GM19467 (cell line): Measurements from ENCODE around the gene GJB1.
"Not testable (repeated sequence)": the region's sequence is repeated elsewhere in the genome, so short reads cannot be mapped to it uniquely, and the experiment has no call there.

Experiments used
- ATAC-seq: cut with Tn5 transposase; IDR thresholded peaks from one replicate; pipeline ENCODE4 v1.9.1; 2021; ENCODE audit warnings: mild to moderate bottlenecking, moderate library complexity; ENCODE audit not compliant: unreplicated experiment

The GJB1 gene

DNA sequence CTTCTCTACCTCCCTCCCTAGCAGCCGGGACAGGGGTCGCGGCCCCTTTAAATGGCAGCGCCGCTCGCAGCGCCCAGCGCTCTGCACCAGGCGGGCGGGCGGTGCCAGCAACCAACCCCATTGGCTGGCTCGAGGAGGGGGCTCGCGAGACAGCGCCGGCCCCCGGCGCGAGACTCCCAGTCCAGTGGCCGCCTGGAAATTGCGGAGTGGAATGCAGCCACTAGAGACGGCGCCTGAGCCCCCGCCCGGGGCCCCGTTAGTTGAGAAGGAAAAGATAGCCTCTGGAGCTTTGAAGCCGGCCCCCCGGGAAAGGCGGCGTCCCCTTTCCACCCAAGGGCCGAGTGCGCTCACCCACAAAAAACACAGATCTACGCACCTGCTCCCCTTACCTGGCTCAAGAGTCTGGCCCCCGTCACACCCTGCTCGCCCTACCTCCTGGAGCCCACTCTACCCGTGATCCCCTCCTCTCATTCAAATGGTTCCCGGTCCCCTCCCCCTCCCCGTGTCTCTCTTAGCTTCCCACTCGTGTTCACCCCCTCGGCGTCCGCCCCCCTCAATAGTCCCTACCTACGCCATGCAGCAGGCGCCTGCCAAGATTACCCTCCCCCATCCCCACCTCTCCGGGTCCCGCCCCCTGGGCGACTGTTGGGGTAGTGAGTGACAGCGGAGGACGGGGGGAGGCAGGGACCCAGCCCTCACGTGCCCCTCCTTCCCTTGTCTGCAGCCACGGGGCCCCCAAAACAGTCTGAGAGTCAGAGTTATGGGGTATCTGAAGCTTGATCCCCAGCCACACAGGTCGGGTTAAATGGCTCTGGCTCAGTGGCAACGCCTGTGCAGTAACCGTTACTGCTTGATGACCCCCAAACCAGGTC is 31.3 kb downstream of the GJB1 start, which contains the start of gene ZMYM3:
Gene ZMYM3 (minus strand): TSS at position 49 of the 872 bp plus-strand sequence. CDS start 885 bp downstream, outside the sequence.
- ATAC-seq, result peak; percentile 66

DNA sequence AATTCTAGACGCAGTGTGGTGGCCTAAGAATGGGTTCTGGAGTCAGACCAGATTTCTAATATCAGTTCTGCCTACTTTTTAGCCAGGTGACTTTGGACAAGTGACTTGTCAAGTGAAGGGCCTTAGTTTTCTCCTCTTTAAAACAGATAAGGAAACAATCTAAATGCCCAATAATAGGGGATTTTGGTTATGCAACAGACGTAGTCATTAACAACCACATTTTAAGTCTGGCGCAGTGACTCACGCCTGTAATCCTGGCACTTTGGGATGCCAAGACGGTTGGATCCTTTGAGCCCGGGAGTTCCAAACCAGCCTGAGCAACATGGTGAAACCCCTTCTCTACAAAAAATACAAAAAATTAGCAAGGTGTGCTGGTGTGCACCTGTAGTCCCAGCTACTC is 33.0 kb downstream of the GJB1 start:
- ATAC-seq, result no peak

DNA sequence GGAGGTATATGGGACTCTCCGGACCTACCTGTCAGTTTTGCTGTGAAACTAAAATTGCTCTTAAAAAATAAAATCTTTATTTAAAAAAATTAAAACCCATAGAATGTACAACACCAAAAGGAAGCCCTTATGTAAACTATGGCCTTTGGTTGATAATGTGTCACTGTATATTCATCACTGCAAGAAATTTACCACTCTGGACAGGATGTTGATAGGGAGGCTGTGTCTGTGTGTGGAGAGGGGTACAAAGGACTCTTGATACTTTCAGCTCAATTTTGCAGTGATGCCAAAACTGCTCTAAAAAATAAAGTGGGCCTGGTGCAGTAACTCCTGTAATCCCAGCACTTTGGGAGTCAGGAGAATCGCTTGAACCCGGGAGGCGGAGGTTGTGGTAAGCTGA is 33.8 kb downstream of the GJB1 start:
- no peak for ATAC-seq

DNA sequence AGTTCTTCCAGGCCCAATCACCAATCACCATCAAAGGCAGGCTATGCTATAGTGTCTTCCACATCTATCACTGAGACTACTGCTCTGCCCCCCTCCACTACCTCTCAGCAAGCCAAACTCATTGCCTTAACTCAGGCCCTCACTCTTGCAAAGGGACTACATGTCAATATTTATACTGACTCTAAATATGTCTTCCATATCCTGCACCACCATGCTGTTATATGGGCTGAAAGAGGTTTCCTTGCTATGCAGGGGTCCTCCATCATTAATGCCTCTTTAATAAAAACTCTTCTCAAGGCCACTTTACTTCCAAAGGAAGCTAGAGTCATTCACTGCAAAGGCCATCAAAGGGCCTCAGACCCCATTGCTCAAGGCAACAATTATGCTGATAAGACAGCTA is 45.6 kb downstream of the GJB1 start:
- ATAC-seq, result not testable (repeated sequence)

DNA sequence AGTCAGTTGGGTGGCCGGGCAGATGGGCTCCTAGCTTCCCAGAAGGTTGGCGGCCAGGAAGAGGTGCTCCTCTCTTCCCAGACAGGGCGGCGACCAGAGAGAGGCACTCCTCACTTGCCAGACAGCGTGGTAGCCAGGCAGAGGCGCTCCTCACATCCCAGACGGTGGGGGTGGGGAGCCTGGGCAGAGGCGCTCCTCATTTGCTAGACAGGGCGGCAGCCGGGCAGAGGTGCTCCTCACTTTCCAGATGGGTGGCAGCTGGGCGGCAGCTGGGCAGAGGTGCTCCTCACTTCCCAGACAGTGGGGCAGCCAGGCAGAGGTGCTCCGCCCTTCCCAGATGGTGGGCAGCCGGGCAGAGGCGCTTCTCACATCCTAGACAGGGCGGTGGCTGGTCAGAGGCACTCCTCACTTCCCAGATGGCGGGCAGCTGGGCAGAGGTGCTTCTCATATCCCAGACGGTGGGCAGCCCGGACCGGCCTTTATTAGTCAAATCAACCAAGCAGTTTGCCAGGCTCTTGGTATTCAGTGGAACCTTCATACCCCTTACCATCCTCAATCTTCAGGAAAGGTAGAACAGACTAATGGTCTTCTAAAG is 46.9 kb downstream of the GJB1 start:
- no peak for ATAC-seq

DNA sequence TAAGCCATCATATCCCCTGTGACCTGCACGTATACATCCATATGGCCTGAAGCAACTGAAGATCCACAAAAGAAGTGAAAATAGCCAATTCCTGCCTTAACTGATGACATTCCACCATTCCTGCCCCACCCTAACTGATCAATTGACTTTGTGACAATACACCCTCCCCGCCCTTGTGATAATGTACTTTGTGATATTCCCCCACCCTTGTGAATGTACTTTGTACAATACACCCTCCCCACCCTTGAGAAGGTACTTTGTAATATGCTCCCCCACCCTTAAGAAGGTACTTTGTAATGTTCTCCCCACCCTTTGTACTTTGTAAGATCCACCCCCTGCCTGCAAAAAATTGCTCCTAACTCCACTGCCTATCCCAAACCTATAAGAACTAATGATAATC is 49.3 kb downstream of the GJB1 start:
- not testable (repeated sequence) for ATAC-seq
